ENCODE measurements around the gene MYH10. TPM values are rescaled to one million over a fixed set of nuclear protein-coding genes. Genes with fewer than 3 reads are reported as not detected.

MYH10 gene
- polyA plus RNA-seq, 1 donor, result 56.8 TPM

- DNase-seq, result no peak
Observed at GRCh38 chr17:8439681-8440080, 190.8 kb downstream of the MYH10 start.

DNA sequence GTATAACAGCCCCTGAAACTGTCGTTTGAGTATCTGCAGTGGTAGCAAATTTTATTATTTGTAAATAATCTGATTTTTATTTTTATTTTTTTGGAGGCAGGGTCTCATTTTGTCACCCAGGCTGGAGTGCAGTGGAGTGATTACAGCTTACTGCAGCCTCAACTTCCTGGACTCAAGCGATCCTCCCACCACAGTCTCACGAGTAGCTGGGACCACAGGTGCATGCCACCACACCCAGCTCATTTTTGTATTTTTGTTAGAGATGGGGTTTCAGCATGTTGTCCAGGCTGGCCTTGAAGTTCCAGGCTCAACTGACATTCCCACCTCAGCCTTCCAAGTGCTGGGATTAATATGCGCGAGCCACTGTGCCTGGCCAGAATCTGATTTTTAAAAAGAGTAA lies 192.1 kb downstream of the MYH10 start:
- no peak for DNase-seq

DNA sequence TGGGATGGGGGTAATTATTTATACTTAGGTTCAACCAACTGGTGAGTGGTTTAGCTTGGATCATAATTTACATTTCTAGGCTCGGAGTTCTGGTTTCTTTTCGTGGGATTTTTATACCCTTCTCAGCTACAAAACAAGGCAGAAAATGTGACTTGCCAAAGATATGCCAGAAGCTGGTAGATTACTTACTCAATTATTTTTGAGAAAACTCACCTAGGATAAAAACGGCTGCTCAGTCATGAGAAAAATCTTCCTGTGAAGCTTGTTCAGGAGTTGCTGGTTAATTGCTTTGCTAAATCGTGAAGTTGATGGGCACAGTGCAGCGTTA lies 193.7 kb downstream of the MYH10 start:
- no peak for DNase-seq

GRCh38 chr17:8436169-8436843 lies 194.2 kb downstream of the MYH10 start:
- peak; percentile 64 for DNase-seq

DNA sequence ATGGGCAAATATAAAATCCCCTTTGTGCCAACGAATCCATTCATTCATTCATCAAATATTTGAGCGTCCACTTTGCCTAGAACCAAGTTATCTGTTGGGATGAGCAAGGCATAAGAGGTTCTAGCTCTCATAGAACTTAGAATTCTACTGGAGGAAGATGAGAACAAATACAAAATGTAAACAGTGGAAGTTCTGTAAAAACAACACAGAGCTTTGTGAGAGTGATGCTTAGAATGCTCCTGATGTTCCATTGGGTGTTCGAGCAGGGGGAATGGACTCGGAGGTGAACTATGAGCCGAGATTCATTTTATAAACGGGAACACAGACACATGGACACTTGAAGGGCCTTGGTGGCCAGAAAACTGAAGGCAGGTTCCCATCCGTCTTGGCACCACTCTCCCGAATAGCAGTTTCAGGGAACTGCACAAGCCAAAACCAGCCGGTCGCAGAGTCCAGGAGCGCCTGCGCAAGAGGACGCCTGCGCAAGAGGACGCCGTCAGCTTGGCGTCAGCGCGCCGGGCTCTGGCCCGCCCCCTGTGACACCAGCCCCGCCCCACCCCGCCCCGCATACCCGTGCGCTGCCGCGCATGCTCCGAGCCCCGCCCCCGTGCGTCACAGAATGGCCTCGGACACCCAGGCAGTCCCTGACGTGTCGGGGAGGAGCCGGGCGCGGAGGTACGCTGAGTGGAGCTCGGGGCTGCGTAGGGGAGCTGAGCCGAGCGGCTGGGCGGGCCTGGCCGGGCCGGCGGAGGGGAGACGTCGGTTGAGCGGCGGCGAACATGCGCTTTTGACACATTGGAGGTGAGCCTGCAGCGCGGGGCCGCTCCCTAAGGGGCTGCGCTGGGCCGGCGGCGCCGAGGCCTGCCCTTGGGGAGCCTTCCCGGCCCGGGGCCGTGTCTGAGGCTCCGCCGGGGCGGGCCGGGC lies 195.0 kb downstream of the MYH10 start, which contains the start of gene NDEL1:
Gene NDEL1, plus strand, starts transcription at position 640 of the 924 bp plus-strand sequence. CDS start 8,388 bp downstream, outside the sequence.
- DNase-seq, result peak; percentile 99

DNA sequence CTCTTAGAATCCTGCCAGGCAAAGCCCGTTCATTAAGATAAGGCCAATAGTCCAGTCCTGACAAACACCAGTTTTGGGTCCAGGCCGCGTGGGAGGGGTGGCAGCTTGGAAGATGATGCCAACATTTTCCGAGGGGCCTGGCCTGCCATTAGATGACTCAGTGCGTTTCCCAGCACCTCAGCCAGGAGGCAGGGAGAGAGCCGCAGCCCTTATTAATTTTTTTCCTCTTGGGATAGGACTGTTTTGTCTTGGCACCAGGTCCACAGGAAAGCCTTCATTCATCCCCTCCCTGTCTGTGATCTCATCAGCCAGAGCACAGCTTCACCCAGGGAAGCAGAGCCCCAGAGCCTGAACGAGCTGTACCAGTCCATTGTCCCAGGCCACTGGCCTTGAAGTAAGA lies 199.6 kb downstream of the MYH10 start:
- DNase-seq, result no peak

DNA sequence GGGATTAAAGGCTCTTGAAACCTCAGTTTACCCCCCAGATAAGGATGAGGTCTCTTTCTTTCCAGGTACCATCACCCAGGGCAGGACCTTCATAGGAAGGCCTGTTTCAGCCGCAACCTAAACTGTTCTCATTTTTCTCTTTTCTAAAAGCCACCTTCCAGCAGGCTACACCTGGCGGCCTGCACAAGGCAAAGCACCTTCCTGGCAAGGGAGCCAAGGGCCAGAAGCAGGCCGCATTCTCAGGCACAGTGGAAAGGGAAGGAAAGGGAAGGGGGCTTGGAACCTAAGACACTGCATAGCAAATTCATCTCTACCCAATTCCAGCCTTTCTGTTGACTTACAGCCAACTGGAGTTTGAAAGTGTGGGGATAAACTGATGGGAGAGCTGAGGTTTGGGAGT lies 203.7 kb downstream of the MYH10 start:
- no peak for DNase-seq

DNA sequence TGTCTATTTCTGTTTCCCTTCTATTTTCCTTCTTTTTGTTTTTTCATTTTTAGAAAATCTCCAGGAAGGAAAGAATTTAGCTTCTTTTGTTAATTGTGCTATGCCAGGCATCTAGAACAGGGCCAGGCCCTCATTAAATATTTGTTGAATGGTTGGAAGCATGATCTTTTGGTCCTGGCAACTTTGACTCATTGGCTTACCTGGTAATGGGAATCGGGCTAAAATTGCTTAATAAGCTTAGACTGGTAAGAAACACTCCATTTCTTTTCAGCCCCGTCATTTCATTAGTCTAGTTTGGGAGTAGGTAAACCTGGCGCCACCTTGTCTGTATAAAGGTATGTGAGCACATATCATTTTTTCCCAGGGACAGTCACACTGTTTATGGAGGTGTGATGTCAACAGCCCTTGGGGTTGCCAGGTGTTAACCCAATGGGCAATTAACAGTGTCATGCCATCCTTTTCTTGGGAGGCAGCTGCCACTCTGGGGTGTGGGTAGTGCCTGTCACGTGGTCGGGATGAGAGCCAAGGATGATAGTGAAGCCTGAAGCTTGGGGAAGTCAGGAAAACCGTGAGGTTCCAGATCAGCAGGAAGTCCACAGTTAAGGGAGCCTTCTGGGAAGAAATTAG lies 204.3 kb downstream of the MYH10 start:
- DNase-seq, result no peak

Other genes starting within 250 kb of the MYH10 start
- gene RPL26, start 247.5 kb downstream of the MYH10 start, polyA plus RNA-seq (ENCODE audit: insufficient read length), result 2,898 TPM
- gene RNF222, start 232.9 kb downstream of the MYH10 start, polyA plus RNA-seq (ENCODE audit: insufficient read length), result 0.09 TPM
- 41.9 TPM for gene NDEL1, start 194.8 kb downstream of the MYH10 start, polyA plus RNA-seq (ENCODE audit: insufficient read length)
- gene CCDC42, start 114.1 kb upstream of the MYH10 start, polyA plus RNA-seq (ENCODE audit: insufficient read length), result not detected
- 0.86 TPM for gene SPDYE4, start 127.8 kb upstream of the MYH10 start, polyA plus RNA-seq (ENCODE audit: insufficient read length)
- gene MFSD6L, start 168.6 kb upstream of the MYH10 start, polyA plus RNA-seq (ENCODE audit: insufficient read length), result 0.46 TPM
- 5.4 TPM for gene PIK3R6, start 236.9 kb upstream of the MYH10 start, polyA plus RNA-seq (ENCODE audit: insufficient read length)